SK-N-SH treated with all-trans-retinoic acid at 6 μM for 48 hours (cell line): ENCODE data around the gene USP33.

Experiments used
- ARNTL ChIP-seq: fragments of 450-650 bp; formaldehyde crosslinking; IDR thresholded peaks from 2 replicates; pipeline ENCODE4 v1.5.0; 2020; ENCODE audit warnings: low read depth, mild to moderate bottlenecking, moderate library complexity, borderline replicate concordance
- ISL1 ChIP-seq: fragments of 250-450 bp; sonication (Bioruptor Pico); IDR thresholded peaks from 2 replicates; pipeline ENCODE4 v2.1.2; 2022; ENCODE audit warnings: mild to moderate bottlenecking, moderate library complexity
- PATZ1 ChIP-seq: fragments of 250-450 bp; sonication (Bioruptor Pico); IDR thresholded peaks from 2 replicates; pipeline ENCODE4 v1.8.0; 2020; ENCODE audit warnings: mild to moderate bottlenecking, moderate library complexity, borderline replicate concordance
- RARB ChIP-seq: fragments of 250-450 bp; sonication (Bioruptor Pico); IDR thresholded peaks from 2 replicates; pipeline ENCODE4 v1.8.0; 2021; ENCODE audit warnings: mild to moderate bottlenecking, moderate library complexity
- ZFP3 ChIP-seq: fragments of 250-450 bp; sonication (Bioruptor Pico); IDR thresholded peaks from 2 replicates; pipeline ENCODE4 v1.5.0; 2020; ENCODE audit warnings: mild to moderate bottlenecking, moderate library complexity
- ZNF70 ChIP-seq: fragments of 450-650 bp; formaldehyde crosslinking; IDR thresholded peaks from 2 replicates; pipeline ENCODE4 v1.5.0; 2020; ENCODE audit warnings: mild to moderate bottlenecking, moderate library complexity
- TF ChIP-seq, protein P1 (sequence below): fragments of 250-450 bp; sonication (Bioruptor Pico); IDR thresholded peaks from 2 replicates; pipeline ENCODE4 v1.5.0; 2020; ENCODE audit warnings: mild to moderate bottlenecking, moderate library complexity

DNA sequence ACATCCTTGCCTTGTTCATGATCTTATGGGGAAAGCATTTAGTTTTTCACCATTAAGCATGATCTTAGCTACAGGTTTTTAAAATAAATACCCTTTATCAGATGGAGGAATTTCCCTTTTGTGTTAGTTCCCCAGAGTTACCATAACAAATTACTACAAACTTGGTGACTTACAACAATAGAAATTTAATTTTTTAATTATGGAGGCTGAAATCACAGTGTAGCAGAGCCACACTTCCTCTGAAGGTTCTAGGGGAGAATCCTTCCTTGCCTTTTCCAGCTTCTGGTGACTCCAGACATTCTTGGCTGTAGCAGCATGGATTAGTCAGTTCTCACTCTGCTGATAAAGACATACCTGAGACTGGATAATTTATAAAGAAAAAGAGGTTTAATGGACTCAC lies 38.3 kb upstream of the USP33 start:
- TF ChIP-seq PATZ1 (CRISPR knock-in tag) (no peak), ZFP3 (0 out of 2 replicates have a peak, but pooled peaks have one; percentile 17), ZNF70 (no peak), RARB (no peak), ARNTL (CRISPR knock-in tag) (no peak), ISL1 (peak; percentile 47; the same call in 1 of the 2 replicates)
- TF ChIP-seq, protein P1, sequence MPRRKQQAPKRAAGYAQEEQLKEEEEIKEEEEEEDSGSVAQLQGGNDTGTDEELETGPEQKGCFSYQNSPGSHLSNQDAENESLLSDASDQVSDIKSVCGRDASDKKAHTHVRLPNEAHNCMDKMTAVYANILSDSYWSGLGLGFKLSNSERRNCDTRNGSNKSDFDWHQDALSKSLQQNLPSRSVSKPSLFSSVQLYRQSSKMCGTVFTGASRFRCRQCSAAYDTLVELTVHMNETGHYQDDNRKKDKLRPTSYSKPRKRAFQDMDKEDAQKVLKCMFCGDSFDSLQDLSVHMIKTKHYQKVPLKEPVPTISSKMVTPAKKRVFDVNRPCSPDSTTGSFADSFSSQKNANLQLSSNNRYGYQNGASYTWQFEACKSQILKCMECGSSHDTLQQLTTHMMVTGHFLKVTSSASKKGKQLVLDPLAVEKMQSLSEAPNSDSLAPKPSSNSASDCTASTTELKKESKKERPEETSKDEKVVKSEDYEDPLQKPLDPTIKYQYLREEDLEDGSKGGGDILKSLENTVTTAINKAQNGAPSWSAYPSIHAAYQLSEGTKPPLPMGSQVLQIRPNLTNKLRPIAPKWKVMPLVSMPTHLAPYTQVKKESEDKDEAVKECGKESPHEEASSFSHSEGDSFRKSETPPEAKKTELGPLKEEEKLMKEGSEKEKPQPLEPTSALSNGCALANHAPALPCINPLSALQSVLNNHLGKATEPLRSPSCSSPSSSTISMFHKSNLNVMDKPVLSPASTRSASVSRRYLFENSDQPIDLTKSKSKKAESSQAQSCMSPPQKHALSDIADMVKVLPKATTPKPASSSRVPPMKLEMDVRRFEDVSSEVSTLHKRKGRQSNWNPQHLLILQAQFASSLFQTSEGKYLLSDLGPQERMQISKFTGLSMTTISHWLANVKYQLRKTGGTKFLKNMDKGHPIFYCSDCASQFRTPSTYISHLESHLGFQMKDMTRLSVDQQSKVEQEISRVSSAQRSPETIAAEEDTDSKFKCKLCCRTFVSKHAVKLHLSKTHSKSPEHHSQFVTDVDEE (CRISPR knock-in tag), result no peak
